GM21576 (cell line): ENCODE results near the gene PHF21A.

Experiments used
- ATAC-seq: cut with Tn5 transposase; IDR thresholded peaks from one replicate; pipeline ENCODE4 v1.9.1; 2021; ENCODE audit warnings: mild to moderate bottlenecking, moderate library complexity; ENCODE audit not compliant: unreplicated experiment

PHF21A gene

DNA sequence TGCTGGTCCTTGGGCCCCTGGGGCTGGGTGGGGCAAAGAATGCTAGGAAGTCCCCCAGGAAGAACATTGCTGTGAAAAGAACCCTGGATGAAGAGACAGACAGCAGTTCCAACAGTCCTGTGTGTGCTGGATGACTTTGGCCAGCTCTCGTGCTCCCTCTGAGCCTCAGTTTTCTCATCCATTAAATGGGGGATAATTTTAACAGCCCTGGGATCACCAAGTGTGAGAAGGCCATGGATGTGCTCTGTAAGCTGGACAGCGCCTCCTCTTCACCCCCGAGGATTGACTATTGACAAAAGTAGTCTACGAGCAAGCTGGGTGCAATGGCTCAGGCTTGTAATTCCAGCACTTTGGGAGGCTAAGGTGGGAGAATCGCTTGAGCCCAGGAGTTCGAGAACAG lies 196.3 kb downstream of the PHF21A start:
- no peak for ATAC-seq

- no peak for ATAC-seq
These were observed 197.0 kb downstream of the PHF21A start for GRCh38 chr11:45924036-45924915.

GRCh38 chr11:45922425-45923082 lies 198.7 kb downstream of the PHF21A start, which contains the start of gene LARGE2:
Gene LARGE2 (plus strand): TSS chr11:45922656. CDS start chr11:45922883, 227 bp downstream.
- no peak for ATAC-seq

DNA sequence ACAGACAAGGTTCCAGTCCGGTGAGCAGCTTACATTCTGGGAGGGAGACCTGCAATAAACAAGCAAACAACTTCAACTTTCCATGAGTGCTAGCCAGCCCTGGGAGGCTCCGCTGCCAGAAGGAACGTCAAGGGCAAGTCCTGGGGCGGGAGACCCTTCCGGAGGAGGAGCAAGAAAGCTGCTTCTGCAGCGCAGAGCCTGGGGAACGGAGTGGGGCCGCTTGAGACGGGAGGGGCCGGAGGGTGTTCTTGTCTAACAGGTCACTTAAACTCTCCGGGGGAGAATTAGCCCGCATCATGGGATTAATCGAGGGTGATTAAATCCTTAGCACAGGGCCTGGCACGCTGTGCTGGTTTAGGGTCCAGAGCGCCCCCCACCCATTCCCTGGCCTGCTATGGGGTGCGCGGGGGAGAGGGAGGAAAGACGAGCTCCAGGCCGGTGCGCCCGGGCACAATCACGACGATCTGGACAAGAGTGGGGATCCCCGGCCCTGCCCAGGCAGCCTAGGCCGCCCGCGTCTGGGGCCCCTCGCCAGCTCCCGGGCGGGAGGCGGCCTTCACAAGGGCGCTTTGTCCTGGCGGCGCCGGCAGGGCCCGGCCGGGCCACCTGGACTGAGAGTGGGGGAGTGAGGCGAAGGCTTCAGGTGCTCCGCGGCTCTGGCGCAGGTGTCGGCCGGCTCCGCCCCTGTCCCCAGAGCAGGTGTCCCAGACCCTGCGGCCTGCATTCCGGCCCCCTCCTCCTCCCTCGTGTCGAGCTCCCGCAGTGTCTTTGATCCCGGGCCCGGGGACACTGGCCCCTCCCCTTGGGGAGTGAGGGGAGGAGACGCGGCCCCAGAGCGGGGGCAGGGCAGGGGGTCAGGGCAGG lies 199.5 kb downstream of the PHF21A start:
- ATAC-seq = no peak

GRCh38 chr11:45920531-45921477 lies 200.4 kb downstream of the PHF21A start:
- ATAC-seq = no peak

DNA sequence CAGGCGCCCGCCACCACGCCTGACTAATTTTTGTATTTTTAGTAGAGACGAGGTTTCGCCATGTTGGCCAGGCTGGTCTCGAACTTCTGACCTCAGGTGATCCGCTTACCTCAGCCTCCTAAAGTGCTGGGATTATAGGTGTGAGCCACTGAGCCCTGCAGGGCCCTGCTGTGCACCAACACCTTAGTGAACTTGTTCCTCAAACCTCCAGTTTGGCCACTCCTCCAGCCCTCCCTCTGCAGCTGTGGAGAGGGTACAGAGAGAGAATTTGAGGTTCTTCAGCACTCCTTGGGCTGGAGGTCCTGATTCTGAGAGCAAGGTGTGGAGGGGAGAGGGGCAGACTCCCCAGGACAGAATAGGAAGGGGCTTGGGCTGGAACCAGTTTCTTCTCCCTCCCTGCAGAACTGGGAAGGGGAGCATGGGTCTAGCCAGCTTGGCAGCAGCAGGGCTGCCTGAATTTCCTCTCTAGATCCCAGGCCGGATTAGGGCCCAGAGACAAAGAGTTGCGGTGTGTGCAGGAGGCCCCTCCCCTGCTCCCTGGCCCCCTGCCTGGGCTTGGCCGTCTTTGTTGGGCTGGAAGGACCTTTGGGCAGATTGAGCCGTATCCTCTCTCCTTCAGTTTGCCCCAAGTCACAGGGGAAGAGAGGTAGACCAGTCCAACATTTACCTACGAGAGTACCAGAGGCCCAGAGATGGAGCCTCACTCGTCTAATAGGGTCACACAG lies 201.3 kb downstream of the PHF21A start:
- ATAC-seq = no peak

DNA sequence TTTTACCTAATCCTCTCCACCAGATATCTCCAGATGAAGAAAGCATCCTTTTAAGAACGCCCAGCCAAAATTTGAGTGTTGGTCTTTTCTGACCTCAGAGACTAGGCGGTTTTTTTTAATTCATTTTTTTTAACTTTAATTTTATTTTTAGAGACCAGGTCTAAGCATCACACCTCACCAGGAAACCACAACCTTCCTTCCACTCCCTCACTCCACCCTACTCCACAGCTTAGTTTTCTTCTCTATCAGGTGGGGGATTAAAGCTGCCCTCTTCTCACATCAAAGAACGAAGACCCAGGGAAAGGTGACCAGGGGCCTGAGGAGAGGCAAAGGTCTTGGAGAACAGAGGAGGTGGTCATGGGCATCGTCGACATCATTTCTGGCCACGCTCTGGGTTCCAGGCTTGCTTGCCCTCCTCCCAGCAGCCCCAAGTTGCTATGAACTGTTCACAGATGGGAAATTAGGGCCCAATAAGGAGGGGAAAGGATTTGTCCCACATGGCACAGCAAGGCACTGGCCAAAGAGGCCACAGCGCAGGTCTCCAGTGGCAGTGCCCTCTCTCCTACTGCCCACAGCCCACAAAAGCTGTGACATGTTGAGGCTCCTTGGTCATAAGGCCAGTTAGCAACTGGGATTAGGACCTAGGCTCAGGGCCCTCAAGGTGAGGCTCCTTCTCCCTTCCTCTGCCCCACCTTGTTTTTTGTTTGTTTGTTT lies 202.1 kb downstream of the PHF21A start:
- ATAC-seq = no peak

DNA sequence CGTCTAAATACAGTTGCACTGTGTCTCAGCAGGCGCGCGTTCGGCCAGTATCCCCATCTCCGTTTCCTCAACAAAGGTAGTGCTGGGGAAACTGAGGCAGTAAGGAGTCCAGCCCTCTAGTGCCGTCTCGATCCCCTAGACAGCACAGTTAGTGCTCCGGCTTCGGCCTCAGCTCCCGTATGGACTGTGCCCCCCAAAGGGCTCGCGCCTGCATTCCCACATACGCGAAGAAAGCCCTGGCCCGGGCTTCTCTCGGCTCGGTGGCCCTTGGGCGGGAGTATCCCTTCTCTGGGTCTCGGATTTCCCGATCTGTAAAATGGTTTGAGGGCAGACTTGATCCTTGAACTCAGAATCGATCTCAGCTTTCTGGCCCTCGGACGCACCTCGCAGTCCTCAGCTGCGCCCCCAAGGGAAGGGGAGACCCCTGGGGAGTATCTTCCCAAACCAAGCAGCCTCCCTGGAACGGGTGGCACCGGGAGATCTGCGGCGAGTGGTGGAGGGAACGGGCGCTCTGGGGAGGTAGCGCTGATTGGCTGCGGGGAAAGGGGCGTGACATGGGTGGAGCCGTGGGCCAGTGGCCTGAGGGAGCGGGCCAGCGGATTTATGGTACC lies 202.8 kb downstream of the PHF21A start:
- peak; percentile 36 for ATAC-seq

GRCh38 chr11:45917623-45918330 lies 203.5 kb downstream of the PHF21A start, which contains the start of gene PEX16:
Gene PEX16 (minus strand): TSS chr11:45917877. CDS start chr11:45917811, 66 bp downstream.
- peak; percentile 88 for ATAC-seq

DNA sequence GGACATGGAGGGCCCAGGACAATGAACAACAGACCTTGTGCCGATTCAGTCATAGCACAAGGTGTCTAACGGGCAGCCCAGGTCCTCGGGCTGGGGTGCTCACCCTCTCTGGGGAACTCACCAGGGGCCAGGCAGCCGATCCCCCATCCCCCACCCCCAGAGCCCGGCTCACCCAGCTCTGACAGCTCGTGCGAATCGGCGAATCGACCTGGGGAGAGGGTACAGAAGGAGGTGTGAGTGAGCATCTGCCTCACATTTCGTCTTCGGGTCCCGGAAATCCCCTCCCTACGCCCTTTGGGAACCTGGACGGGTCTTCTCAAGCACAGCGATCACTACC lies 204.0 kb downstream of the PHF21A start:
- no peak for ATAC-seq

DNA sequence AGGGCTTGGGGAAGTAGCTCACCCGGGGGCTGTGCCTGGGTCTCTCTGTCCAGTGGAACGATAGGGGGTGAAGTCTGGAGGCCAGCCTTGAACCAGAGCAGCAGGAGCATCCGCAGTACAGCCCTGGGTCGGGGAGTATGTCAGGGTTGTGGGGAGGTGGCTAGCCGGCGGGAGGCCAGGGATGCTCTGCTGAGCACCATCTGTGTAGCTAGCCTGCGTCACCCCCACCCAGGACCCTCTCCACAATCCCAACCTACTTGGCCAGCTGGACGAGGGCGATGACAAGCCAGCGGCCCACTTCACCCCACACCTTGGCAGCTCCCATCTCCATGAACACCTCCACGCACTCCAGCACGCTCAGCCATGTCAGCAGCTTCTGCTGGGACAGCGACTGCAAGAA lies 205.8 kb downstream of the PHF21A start:
- ATAC-seq = no peak

DNA sequence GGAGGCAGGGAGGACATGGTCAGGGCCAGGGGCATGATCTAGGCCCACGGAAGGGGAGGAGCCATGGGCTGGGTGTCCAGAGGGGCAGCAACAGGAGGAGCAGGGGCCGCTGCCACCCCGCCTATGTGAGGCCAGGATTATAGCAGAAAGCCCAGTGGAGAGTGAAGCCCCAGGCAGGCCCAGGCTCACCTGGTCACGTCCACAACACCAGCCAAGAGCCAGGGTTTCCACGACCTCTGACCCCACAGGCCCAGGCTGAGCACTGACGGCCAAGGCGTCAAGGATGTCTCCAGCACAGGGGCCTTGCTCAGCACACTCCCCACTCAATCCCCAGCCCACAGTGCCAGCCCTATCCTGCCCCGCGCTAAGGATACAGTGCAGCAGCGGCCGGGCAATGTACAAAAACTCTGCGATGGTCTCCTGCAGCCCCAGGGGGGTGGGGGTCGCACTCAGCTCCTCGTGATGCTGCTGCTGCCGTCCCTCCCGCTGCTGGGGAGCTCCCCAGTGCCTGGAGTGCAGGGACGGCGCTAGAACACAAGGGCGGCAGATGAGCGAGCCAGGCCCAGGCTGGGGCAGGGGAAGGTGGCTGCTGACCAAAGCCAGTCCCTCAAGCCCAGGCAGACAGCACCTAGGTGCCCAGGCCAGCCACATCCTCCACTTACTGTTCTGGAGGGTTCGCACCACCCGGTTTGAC lies 207.2 kb downstream of the PHF21A start:
- ATAC-seq = no peak

DNA sequence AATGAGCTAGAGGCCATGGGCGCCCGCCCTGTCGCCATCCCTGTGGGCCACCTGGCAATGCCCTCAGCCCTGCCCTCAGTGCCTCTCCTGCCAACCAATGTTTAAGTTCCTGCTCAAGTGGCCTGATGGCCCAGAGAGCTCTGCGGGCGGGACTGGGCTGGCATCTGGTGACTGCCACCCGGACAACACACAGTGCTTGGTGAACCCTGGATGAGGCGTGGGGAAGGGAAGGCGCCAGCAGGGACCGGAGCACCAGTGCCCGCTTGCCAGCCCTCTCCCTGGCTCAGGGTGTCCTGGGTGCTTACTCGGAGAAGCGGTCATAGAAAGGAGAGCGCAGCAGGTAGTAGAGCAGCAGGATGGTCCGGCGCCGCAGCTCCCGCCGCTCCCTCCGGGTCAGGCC lies 207.7 kb downstream of the PHF21A start:
- ATAC-seq = no peak

DNA sequence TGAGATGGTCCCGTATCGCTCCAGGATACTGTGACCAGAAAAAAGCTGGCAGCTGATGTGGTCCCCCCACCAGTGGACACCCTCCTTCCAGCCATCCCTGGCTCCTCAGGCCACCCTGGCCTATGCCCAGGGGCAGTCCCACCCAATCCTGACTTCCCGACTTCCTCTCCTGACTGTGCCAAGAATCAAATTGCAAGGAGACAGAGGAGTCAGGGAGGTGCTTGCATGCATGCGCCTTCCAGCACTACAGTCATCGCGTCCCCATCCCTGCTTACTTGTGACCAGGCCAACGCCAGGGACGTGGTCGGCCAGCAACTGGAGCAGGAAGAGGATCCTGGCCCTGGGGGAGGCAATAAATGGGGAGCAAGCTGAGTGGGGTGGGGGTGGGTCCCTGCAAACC lies 210.6 kb downstream of the PHF21A start:
- no peak for ATAC-seq

DNA sequence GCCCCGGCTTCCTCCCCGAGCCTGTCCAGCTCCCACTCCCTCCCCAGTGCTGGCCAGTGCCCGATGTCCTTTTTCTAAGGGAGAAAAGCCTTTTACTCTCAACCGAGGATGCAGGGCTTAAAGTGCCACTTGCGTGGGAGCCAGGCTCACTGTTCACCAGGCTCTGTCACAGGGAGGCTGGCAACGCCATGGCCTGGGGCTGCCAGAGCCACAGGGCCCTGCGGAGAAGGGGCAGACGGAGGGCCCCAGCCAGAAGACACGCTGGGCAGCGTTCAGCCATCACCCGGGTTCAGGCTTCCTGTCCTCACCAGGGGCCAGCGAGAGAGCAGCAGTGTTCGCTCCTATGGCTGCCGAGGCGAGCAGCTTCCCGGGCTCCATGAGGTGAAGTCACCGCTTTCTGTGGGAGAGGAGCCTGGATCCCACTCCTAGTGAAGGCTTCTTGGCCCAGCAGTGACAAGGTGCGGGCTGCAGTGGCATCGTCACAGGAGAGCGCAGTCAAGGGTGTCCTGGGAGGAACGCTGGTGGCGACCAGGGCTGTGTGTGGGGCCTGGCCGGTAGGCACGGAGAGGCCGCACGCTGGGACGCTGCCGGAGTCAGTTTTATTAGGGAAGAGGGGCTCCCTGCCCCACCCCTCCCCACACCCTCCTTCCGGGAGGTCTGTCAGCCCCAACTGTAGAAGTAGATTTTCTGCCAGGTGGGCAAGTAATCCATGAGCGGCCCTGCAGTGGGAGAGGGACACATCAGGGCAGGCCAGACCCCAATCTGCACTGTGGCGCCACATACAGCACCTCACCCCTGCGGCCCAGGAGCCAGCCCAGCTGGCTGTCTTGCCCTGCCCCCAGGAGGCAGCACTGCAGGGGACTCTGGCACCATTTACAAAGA lies 211.4 kb downstream of the PHF21A start:
- no peak for ATAC-seq

DNA sequence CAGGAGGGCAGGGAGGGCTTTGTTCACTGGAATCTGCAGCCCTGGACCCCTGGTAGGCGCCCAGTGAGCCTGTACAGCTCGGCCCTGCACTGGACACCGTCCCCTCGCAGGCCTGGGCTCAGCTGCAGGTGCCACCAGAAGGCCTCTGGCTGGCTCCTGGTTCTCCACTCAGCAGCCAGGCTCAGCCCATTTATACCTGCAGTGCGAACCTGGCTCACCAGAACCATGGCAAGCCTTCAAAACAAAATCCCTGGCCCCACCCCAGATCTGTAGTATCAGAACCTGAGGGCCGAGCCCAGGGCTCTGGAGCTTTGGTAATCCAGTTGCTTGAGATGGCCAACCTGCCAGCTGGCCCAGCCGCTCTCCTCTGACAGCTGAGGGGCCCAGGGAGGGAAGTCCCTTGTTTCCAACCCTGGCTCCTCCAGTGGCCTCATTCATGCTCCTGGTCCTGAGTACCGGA lies 213.3 kb downstream of the PHF21A start:
- ATAC-seq = no peak
